DND-41 (cell line): ENCODE measurements around the gene KDM6A.

ENCODE experiments used
- ATAC-seq: fragments of 200-7000 bp; cut with Tn5 transposase; 3 replicates; pipeline ENCODE4 v1.9.1; 2021; ENCODE audit warnings: low read depth; ENCODE audit not compliant: insufficient read depth
- DNase-seq: peaks from one replicate; pipeline ENCODE4 v3.0.0-alpha.2; 2020
- H2AFZ ChIP-seq: 2 replicates; pipeline ENCODE4 v1.6.0; 2012; ENCODE audit warnings: low read depth, low read length
- H3K27ac ChIP-seq: 2 replicates; pipeline ENCODE4 v1.5.1; 2012; ENCODE audit warnings: low read length, inconsistent platforms
- H3K27me3 ChIP-seq: fragments of 200-600 bp; sonication (generic); 2 replicates; pipeline ENCODE4 v1.6.0; 2012; ENCODE audit warnings: low read length, mild to moderate bottlenecking, inconsistent platforms; ENCODE audit not compliant: insufficient read depth, poor library complexity
- H3K36me3 ChIP-seq: 2 replicates; pipeline ENCODE4 v1.5.1; 2012; ENCODE audit warnings: low read length, inconsistent platforms; ENCODE audit not compliant: insufficient read depth
- H3K4me1 ChIP-seq: 2 replicates; pipeline ENCODE4 v1.5.1; 2012; ENCODE audit warnings: mild to moderate bottlenecking, low read length; ENCODE audit not compliant: insufficient read depth
- H3K4me2 ChIP-seq: 2 replicates; pipeline ENCODE4 v1.6.0; 2012; ENCODE audit warnings: mild to moderate bottlenecking, moderate library complexity, low read length, inconsistent platforms; ENCODE audit not compliant: insufficient read depth
- H3K4me3 ChIP-seq, 2 experiments: fragments of 200-600 bp in 1 of 2; shearing (Covaris generic) in 1 of 2; 2 replicates each; pipeline ENCODE4 v1.5.1; 2012 to 2016; ENCODE audit warnings: inconsistent platforms in 2 of 2, low read length in 2 of 2, mild to moderate bottlenecking in 2 of 2, low read depth in 1 of 2, moderate library complexity in 1 of 2
- H3K79me2 ChIP-seq: 2 replicates; pipeline ENCODE4 v1.6.0; 2012; ENCODE audit warnings: low read length, inconsistent platforms; ENCODE audit not compliant: insufficient read depth
- H3K9ac ChIP-seq: 2 replicates; pipeline ENCODE4 v1.6.0; 2012; ENCODE audit warnings: low read depth, mild to moderate bottlenecking, inconsistent platforms, low read length, moderate library complexity
- H3K9me3 ChIP-seq: 2 replicates; pipeline ENCODE4 v1.5.1; 2012; ENCODE audit warnings: low read length, moderate library complexity, mild to moderate bottlenecking, inconsistent platforms; ENCODE audit not compliant: insufficient read depth, severe bottlenecking
- H4K20me1 ChIP-seq: 2 replicates; pipeline ENCODE4 v1.6.0; 2012; ENCODE audit warnings: low read length; ENCODE audit not compliant: insufficient read depth
- EZH2 ChIP-seq: IDR thresholded peaks from 3 replicates; pipeline ENCODE4 v1.6.1; 2012; ENCODE audit warnings: borderline replicate concordance, low read depth, mild to moderate bottlenecking, moderate library complexity, low read length, inconsistent platforms; ENCODE audit not compliant: severe bottlenecking
- TF ChIP-seq, protein P1 (sequence below): IDR thresholded peaks from 2 replicates; pipeline ENCODE4 v1.5.1; 2012; ENCODE audit warnings: borderline replicate concordance, low read length, moderate library complexity, mild to moderate bottlenecking; ENCODE audit not compliant: poor library complexity, severe bottlenecking; ENCODE audit errors: extremely low read depth

The KDM6A gene

DNA sequence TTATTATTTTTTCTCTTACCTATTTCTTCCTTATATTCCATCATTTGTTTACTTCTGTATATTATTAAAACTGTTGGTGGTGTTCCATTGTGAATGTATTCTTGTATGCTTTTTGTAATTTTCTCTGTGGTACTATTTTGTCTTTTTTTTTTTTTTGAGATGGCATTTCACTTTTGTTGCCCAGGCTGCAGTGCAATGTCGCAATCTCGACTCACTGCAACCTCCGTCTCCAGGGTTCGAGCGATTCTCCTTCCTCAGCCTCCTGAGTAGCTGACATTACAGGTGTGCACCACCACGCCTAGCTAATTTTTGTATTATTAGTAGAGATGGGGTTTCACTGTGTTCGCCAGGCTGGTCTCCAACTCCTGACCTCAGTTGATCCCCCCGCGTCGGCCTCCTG, 8.6 kb downstream of the KDM6A start:
- no peak overlapping the region for H2AFZ ChIP-seq
- ATAC-seq, result no peak
- H3K79me2 ChIP-seq, result peaks cover 97% of the 10 kb centered on the region
- TF ChIP-seq, protein P1, sequence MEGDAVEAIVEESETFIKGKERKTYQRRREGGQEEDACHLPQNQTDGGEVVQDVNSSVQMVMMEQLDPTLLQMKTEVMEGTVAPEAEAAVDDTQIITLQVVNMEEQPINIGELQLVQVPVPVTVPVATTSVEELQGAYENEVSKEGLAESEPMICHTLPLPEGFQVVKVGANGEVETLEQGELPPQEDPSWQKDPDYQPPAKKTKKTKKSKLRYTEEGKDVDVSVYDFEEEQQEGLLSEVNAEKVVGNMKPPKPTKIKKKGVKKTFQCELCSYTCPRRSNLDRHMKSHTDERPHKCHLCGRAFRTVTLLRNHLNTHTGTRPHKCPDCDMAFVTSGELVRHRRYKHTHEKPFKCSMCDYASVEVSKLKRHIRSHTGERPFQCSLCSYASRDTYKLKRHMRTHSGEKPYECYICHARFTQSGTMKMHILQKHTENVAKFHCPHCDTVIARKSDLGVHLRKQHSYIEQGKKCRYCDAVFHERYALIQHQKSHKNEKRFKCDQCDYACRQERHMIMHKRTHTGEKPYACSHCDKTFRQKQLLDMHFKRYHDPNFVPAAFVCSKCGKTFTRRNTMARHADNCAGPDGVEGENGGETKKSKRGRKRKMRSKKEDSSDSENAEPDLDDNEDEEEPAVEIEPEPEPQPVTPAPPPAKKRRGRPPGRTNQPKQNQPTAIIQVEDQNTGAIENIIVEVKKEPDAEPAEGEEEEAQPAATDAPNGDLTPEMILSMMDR, result no peak
- no peak for TF ChIP-seq EZH2
- H3K4me2 ChIP-seq, result no peak overlapping the region
- H3K36me3 ChIP-seq, result peaks cover 3% of the 10 kb centered on the region; the same call in 1 of the 2 replicates
- peaks cover 3% of the 10 kb centered on the region; the same call in 1 of the 2 replicates for H3K4me1 ChIP-seq
- H3K27ac ChIP-seq, result no peak overlapping the region
- H3K9ac ChIP-seq, result no peak overlapping the region
- H3K27me3 ChIP-seq, result no peaks in the 10 kb centered on the region
- no peak for DNase-seq
- no peaks in the 10 kb centered on the region for H3K9me3 ChIP-seq
- peaks cover 26% of the 10 kb centered on the region; the same call in 1 of the 2 replicates for H4K20me1 ChIP-seq
- no peak overlapping the region for H3K4me3 ChIP-seq

DNA sequence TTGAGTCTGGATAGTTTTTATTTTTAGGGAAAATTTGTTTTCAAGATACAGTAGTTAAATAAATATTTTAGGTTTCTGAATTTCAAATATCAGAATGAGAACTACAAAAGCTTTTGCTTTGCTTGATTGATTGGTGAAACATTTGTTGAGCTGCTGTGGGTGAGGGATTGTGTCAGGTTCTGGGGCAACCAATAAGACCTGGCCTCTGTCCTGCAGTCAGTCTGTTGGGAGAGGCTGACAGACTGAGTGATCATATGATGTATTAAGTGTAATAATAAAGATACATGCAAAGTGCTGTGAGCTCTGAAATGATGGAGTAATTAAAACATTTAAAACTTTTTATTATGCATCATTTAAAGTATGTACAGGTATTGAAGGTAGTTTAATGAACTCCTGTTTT, 9.6 kb downstream of the KDM6A start:
- Histone ChIP-seq H3K9me3 (no peaks in the 10 kb centered on the region), H3K27me3 (no peaks in the 10 kb centered on the region), H3K79me2 (peaks cover 97% of the 10 kb centered on the region), H3K4me2 (no peak overlapping the region), H3K27ac (no peak overlapping the region), H3K9ac (no peak overlapping the region), H3K4me3 (no peak overlapping the region), H4K20me1 (peaks cover 26% of the 10 kb centered on the region; the same call in 1 of the 2 replicates), H3K4me1 (no peaks in the 10 kb centered on the region), H3K36me3 (no peaks in the 10 kb centered on the region), H2AFZ (no peak overlapping the region)
- no peak for TF ChIP-seq EZH2
- TF ChIP-seq, protein P1, result no peak
- DNase-seq, result no peak
- ATAC-seq, result no peak

DNA sequence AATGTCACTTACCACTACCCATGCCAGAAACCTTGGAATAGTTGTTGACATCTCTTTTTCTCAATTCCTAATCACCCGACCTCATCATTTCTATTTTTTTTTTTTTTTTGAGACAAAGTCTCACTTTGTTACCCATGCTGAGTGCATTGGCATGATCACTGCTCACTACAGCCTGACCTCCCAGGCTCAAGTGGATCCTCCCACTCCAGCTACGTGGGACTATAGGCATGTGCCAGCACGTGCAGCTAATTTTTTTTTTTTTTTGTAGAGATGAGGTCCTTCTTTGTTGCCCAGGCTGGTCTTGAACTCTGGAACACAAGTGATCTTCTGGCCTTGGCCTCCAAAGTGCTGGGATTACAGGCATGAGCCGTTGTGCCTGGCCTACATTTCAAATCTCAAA, 12.0 kb downstream of the KDM6A start:
- H3K9me3 ChIP-seq, result no peaks in the 10 kb centered on the region
- DNase-seq (no peak), ATAC-seq (no peak)
- no peak overlapping the region for H3K9ac ChIP-seq
- no peak overlapping the region for H3K4me2 ChIP-seq
- H2AFZ ChIP-seq, result no peak overlapping the region
- H3K27ac ChIP-seq, result no peak overlapping the region
- TF ChIP-seq EZH2, result no peak
- TF ChIP-seq, protein P1, result no peak
- peaks cover 97% of the 10 kb centered on the region for H3K79me2 ChIP-seq
- no peaks in the 10 kb centered on the region for H3K27me3 ChIP-seq
- H3K4me3 ChIP-seq, result no peak overlapping the region
- no peaks in the 10 kb centered on the region for H3K36me3 ChIP-seq
- peaks cover 22% of the 10 kb centered on the region; the same call in 1 of the 2 replicates for H4K20me1 ChIP-seq
- H3K4me1 ChIP-seq, result no peaks in the 10 kb centered on the region

DNA sequence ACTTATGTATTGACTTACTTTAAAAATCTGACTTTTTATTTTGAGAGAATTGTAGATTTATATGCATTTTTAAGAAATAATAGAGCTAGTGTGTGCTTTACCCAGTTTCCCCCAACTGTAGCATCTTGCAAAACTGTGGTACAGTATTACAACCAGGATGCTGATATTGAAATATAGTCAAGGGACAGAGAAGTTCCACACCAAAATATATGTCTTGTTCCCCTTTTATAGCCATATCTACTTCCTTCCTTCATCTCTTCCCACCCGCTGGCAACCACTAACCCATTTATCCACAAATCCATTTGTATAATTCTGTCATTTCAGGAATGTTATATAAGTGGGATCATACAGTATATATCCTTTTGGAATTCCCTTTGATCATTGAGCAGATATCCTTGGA, 16.8 kb downstream of the KDM6A start:
- ATAC-seq, result no peak
- no peak overlapping the region for H2AFZ ChIP-seq
- no peaks in the 10 kb centered on the region for H3K9me3 ChIP-seq
- no peak overlapping the region for H3K27ac ChIP-seq
- no peaks in the 10 kb centered on the region for H3K36me3 ChIP-seq
- no peak overlapping the region for H3K9ac ChIP-seq
- no peak for DNase-seq
- peaks cover 96% of the 10 kb centered on the region for H3K79me2 ChIP-seq
- H3K4me1 ChIP-seq, result no peaks in the 10 kb centered on the region
- H3K4me2 ChIP-seq, result no peak overlapping the region
- TF ChIP-seq, protein P1, result no peak
- H3K4me3 ChIP-seq, result no peak overlapping the region
- no peaks in the 10 kb centered on the region; the same call in 1 of the 2 replicates for H4K20me1 ChIP-seq
- no peaks in the 10 kb centered on the region for H3K27me3 ChIP-seq
